GM21723 (cell line): ENCODE data around the gene SLC8A3.

ENCODE experiments used
- ATAC-seq: cut with Tn5 transposase; IDR thresholded peaks from one replicate; pipeline ENCODE4 v1.9.1; 2021; ENCODE audit warnings: mild to moderate bottlenecking, moderate library complexity; ENCODE audit not compliant: unreplicated experiment

SLC8A3 gene

GRCh38 chr14:70002589-70003346 lies 186.0 kb downstream of the SLC8A3 start:
- no peak for ATAC-seq

- ATAC-seq, result no peak
Observed at GRCh38 chr14:70000601-70001000, 188.2 kb downstream of the SLC8A3 start.

GRCh38 chr14:69999261-69999674 lies 189.5 kb downstream of the SLC8A3 start:
- no peak for ATAC-seq

- no peak for ATAC-seq
Observed at GRCh38 chr14:69997849-69998248, 190.9 kb downstream of the SLC8A3 start.

- no peak for ATAC-seq
Observed at GRCh38 chr14:69996216-69996615, 192.5 kb downstream of the SLC8A3 start.
